ENCODE results near the gene TSKS.

The TSKS gene

GRCh38 chr19:49713236-49713845, 49.8 kb downstream of the TSKS start:
- no peak for DNase-seq

- DNase-seq, result no peak
Observed at GRCh38 chr19:49712397-49712859, 50.7 kb downstream of the TSKS start.

GRCh38 chr19:49710372-49710951, 52.6 kb downstream of the TSKS start:
- no peak for DNase-seq

GRCh38 chr19:49705919-49706318, 57.2 kb downstream of the TSKS start:
- no peak for DNase-seq

GRCh38 chr19:49704888-49705642, 58.0 kb downstream of the TSKS start:
- DNase-seq, result no peak

GRCh38 chr19:49701271-49701786, 61.8 kb downstream of the TSKS start:
- no peak for DNase-seq

GRCh38 chr19:49700563-49700962, 62.5 kb downstream of the TSKS start:
- DNase-seq, result no peak

- DNase-seq, result no peak
Observed at GRCh38 chr19:49699364-49699763, 63.7 kb downstream of the TSKS start.

GRCh38 chr19:49696865-49697264, 66.2 kb downstream of the TSKS start:
- no peak for DNase-seq

- DNase-seq, result no peak
Observed at GRCh38 chr19:49696115-49696514, 67.0 kb downstream of the TSKS start.

- DNase-seq, result peak in 1 of 2 donors; percentile 4
Observed at GRCh38 chr19:49692147-49692506, 71.0 kb downstream of the TSKS start.

GRCh38 chr19:49691243-49692146, 71.6 kb downstream of the TSKS start:
- DNase-seq, result peak; percentile 29 to 60

GRCh38 chr19:49690656-49691242, 72.4 kb downstream of the TSKS start, which contains the start of gene CPT1C:
TSS of gene CPT1C (plus strand) at chr19:49691116. CDS start at chr19:49692253, 1,137 bp downstream.
- peak; percentile 83 to 87 for DNase-seq

- DNase-seq, result peak in 1 of 2 donors; percentile 17
Observed at GRCh38 chr19:49690079-49690655, 72.9 kb downstream of the TSKS start.
